Limb (tissue), 2 donors: Measurements from ENCODE around the gene SUOX.
"Not testable (repeated sequence)": the region's sequence is repeated elsewhere in the genome, so short reads cannot be mapped to it uniquely, and the experiment has no call there.

Experiments used
- DNase-seq, 2 donors: peaks; one replicate each; pipeline ENCODE4 v3.0.0-alpha.2; 2016; ENCODE audit errors: extremely low spot score in 2 of 2

SUOX gene

GRCh38 chr12:55996715-55997534, at the start of gene SUOX:
TSS of gene SUOX (plus strand) at chr12:55997276. CDS start at chr12:56002222, 4,946 bp downstream.
- peak; percentile 90 to 95 for DNase-seq

GRCh38 chr12:55955344-55955743, 41.7 kb upstream of the SUOX start:
- DNase-seq, result no peak

- no peak for DNase-seq
These were observed 41.1 kb upstream of the SUOX start for GRCh38 chr12:55955800-55956508.

DNA sequence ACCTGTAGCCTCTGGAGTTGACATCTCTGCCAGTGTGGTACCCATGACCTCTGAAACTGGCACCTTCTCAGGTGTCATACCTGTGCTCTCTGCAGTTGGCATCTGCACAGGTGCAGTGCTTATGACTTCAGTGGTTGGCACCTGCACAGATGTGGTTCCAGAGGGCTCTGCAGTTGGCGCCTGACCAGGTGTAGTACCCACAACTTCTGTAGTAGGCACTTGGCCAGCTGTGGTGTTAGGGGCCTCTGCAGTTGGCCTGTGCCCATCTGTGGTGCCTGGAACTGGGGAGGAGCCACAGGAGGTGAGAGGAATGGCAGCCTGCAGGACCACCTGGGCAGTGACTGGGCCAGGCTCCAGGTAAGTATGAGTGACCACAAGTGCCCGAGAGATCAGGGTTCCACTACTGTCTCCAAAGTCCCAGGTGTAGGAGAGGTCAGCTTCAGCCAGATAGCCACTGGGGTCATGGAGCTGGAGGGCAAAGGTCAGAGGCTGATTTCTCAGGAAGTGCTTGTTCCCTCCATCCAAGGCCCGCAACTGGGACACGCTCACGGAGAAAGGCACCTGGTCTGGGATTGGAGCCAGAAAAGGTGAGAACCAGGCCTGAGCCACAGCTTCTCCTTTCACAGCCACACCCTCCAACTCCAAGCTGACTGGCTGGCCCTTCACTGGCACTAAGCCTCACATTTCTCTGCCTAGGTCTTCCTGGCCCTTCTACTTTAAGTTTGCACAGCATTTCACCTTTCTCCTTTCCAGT, 39.8 kb upstream of the SUOX start:
- DNase-seq, result no peak

DNA sequence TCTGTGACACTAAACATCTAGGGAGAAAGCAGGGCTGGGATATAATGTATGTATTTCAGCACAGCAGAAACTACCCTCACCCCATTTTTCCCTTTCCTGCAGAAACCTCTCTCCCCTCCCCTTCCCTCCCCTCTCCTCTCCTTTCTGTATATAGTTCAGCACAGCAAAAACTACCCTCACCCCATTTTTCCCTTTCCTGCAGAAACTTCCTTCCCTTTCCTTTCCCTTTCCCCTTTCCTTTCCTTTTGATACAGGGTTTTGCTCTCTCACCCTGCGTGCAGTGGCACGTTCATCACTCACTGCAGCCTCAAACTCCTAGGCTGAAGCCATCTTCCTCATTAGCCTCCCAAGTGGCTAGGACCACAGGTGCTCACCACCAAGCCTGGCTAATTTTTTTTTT, 33.3 kb upstream of the SUOX start:
- no peak for DNase-seq

DNA sequence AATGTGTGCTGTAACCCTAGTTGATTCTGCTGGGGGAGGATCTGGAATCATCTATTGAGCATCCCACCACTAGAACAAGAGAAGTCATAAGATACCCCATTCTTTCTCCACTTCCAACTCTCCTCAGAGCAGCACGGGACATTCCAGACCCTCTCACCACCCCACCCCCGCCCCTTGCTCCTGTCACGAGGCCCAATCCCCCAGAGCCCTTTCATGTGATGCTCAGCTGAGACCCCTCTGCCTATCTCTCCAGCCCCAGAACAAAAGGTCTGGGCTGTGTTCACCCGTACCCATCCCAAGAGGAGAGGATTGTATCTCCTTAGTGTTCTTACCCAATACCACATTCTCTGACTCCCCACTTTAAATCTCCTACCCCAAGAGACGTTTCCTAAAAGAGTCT, 31.8 kb upstream of the SUOX start:
- no peak for DNase-seq

- DNase-seq, result no peak
These were observed 31.1 kb upstream of the SUOX start, which contains the start of gene PMEL for GRCh38 chr12:55965941-55966407. TSS of gene PMEL (minus strand) at chr12:55966042. CDS start at chr12:55966011, 31 bp downstream.

- peak; percentile 94 for DNase-seq
These were observed 30.4 kb upstream of the SUOX start, which contains the start of gene CDK2 for GRCh38 chr12:55966408-55967281. TSS of gene CDK2 (plus strand) at chr12:55966830. CDS start at chr12:55967009, 179 bp downstream.

DNA sequence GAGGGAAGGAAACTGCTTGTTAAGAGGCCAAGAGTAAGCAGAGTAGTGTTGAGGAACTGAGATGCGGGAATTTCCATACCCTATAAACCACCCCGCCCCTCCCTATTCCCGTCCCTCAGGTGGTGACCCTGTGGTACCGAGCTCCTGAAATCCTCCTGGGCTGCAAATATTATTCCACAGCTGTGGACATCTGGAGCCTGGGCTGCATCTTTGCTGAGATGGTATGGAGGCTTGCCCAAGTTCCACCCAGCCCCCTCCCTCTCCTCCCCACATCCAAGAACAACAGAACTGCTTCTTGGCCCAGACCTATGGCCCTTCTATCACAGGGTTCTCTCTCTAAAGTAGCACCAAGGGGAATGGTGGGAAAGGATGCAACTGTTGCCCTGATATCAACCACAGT, 27.7 kb upstream of the SUOX start:
- no peak for DNase-seq

GRCh38 chr12:55970775-55971174, 26.3 kb upstream of the SUOX start:
- DNase-seq, result no peak

DNA sequence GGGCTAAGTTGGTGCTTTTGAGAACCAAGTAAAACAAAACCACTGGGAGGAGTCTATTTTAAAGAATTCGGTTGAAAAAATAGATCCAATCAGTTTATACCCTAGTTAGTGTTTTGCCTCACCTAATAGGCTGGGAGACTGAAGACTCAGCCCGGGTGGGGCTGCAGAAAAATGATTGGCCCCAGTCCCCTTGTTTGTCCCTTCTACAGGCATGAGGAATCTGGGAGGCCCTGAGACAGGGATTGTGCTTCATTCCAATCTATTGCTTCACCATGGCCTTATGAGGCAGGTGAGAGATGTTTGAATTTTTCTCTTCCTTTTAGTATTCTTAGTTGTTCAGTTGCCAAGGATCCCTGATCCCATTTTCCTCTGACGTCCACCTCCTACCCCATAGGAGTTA, 25.0 kb upstream of the SUOX start:
- no peak for DNase-seq

DNA sequence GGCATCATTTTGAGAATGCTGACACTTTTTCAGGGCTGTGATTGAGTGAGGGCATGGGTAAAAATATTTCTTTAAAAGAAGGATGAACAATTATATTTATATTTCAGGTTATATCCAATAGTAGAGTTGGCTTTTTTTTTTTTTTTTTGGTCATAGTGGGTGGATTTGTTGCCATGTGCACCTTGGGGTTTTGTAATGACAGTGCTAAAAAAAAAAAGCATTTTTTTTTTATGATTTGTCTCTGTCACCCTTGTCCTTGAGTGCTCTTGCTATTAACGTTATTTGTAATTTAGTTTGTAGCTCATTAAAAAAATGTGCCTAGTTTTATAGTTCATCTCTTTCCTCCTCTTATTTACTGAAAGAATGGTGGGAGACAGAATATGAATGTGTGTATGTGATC, 24.6 kb upstream of the SUOX start:
- no peak for DNase-seq

- peak; percentile 51 to 54 for DNase-seq
These were observed 24.0 kb upstream of the SUOX start for GRCh38 chr12:55972911-55973598.

GRCh38 chr12:55973599-55974307, 23.3 kb upstream of the SUOX start, which contains the start of gene RAB5B:
TSS of gene RAB5B (plus strand) at chr12:55974078. CDS start at chr12:55986961, 12,883 bp downstream.
- peak; percentile 98 to 100 for DNase-seq

GRCh38 chr12:55974308-55974730, 22.8 kb upstream of the SUOX start:
- peak in 1 of 2 donors; percentile 23 for DNase-seq

DNA sequence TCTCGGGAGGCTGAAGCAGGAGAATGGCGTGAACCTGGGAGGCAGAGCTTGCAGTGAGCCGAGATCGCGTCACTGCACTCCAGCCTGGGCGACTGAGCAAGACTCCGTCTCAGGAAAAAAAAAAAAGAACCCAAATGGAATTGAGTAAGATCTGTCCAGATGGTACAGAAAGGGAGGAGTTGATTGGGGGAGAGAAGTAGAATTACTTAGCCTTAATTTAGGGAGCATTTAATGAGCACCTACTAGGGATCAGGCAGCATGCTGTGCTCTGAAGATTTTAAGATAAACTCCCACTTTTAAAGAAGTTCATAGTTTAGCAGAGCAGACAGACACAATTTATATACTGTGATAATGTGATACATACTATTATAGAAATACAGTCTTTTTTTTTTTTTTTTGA, 18.7 kb upstream of the SUOX start:
- DNase-seq, result no peak

GRCh38 chr12:55979069-55979468, 18.0 kb upstream of the SUOX start:
- DNase-seq, result no peak

DNA sequence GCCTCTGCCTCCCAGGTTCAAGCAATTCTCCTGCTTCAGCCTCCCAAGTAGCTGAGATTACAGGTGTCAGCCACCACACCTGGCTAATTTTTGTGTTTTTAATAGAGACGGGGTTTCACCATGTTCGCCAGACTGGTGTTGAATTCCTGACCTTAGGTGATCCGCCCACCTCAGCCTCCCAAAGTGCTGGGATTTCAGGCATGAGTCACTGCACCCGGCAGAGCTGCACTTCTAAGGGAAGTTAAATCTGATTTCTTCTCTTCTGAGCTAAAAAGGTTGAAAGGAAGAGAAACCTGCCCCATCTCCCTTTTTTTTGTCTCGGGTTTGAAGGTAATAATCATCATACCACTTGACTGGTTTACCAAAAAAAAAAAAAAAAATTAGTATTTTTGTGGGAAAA, 15.2 kb upstream of the SUOX start:
- not testable (repeated sequence) for DNase-seq

- no peak for DNase-seq
These were observed 14.6 kb upstream of the SUOX start for GRCh38 chr12:55982319-55982936.
